HEK293 (cell line): Measurements from ENCODE around the gene PTPN4.

Source experiments
- BCL11B ChIP-seq: fragments of 450-650 bp; formaldehyde crosslinking; IDR thresholded peaks from 2 replicates; pipeline ENCODE4 v1.5.1; 2016; ENCODE audit warnings: low read depth, missing biosample characterization, missing genetic modification characterization
- EGR2 ChIP-seq: fragments of 450-650 bp; formaldehyde crosslinking; IDR thresholded peaks from 2 replicates; pipeline ENCODE4 v1.5.1; 2016; ENCODE audit warnings: low read depth, missing biosample characterization, missing genetic modification characterization
- IKZF3 ChIP-seq: fragments of 450-650 bp; IDR thresholded peaks from 2 replicates; pipeline ENCODE4 v1.5.0; 2018; ENCODE audit warnings: missing biosample characterization, mild to moderate bottlenecking, missing genetic modification characterization, moderate library complexity
- RBAK ChIP-seq: fragments of 450-650 bp; formaldehyde crosslinking; IDR thresholded peaks from 2 replicates; pipeline ENCODE4 v1.5.1; 2016; ENCODE audit warnings: missing biosample characterization, missing genetic modification characterization
- SALL2 ChIP-seq: fragments of 450-650 bp; formaldehyde crosslinking; IDR thresholded peaks from 2 replicates; pipeline ENCODE4 v1.5.0; 2017; ENCODE audit warnings: missing biosample characterization, mild to moderate bottlenecking, missing genetic modification characterization, borderline replicate concordance
- SP2 ChIP-seq: fragments of 450-650 bp; formaldehyde crosslinking; IDR thresholded peaks from 2 replicates; pipeline ENCODE4 v1.5.1; 2016; ENCODE audit warnings: missing biosample characterization, missing genetic modification characterization
- WT1 ChIP-seq: fragments of 450-650 bp; formaldehyde crosslinking; IDR thresholded peaks from 2 replicates; pipeline ENCODE4 v1.5.1; 2016; ENCODE audit warnings: missing biosample characterization, missing genetic modification characterization
- ZBTB17 ChIP-seq: fragments of 450-650 bp; formaldehyde crosslinking; IDR thresholded peaks from 2 replicates; pipeline ENCODE4 v1.5.1; 2016; ENCODE audit warnings: missing biosample characterization, missing genetic modification characterization
- ZEB2 ChIP-seq: fragments of 450-650 bp; formaldehyde crosslinking; IDR thresholded peaks from 2 replicates; pipeline ENCODE4 v1.5.1; 2016; ENCODE audit warnings: missing biosample characterization, missing genetic modification characterization
- ZFP3 ChIP-seq: fragments of 450-650 bp; formaldehyde crosslinking; IDR thresholded peaks from 2 replicates; pipeline ENCODE4 v1.5.1; 2016; ENCODE audit warnings: low read depth, missing biosample characterization, missing genetic modification characterization
- ZNF140 ChIP-seq: fragments of 450-650 bp; formaldehyde crosslinking; IDR thresholded peaks from 2 replicates; pipeline ENCODE4 v1.5.1; 2016; ENCODE audit warnings: missing biosample characterization, missing genetic modification characterization
- ZNF146 ChIP-seq: fragments of 450-650 bp; formaldehyde crosslinking; IDR thresholded peaks from 2 replicates; pipeline ENCODE4 v1.5.1; 2016; ENCODE audit warnings: missing biosample characterization, missing genetic modification characterization
- ZNF175 ChIP-seq: fragments of 450-650 bp; formaldehyde crosslinking; IDR thresholded peaks from 2 replicates; pipeline ENCODE4 v1.5.1; 2016; ENCODE audit warnings: missing biosample characterization, missing genetic modification characterization
- ZNF292 ChIP-seq: fragments of 450-650 bp; formaldehyde crosslinking; IDR thresholded peaks from 2 replicates; pipeline ENCODE4 v1.5.1; 2016; ENCODE audit warnings: low read depth, missing biosample characterization, missing genetic modification characterization, borderline replicate concordance
- ZNF48 ChIP-seq: fragments of 450-650 bp; formaldehyde crosslinking; IDR thresholded peaks from 2 replicates; pipeline ENCODE4 v1.5.1; 2016; ENCODE audit warnings: missing biosample characterization, missing genetic modification characterization
- ZNF529 ChIP-seq: fragments of 450-650 bp; formaldehyde crosslinking; IDR thresholded peaks from 2 replicates; pipeline ENCODE4 v1.5.1; 2017; ENCODE audit warnings: missing genetic modification characterization, missing biosample characterization; ENCODE audit not compliant: insufficient replicate concordance
- ZNF548 ChIP-seq: fragments of 450-650 bp; formaldehyde crosslinking; IDR thresholded peaks from 2 replicates; pipeline ENCODE4 v1.5.1; 2016; ENCODE audit warnings: missing biosample characterization, missing genetic modification characterization
- ZNF785 ChIP-seq: fragments of 450-650 bp; formaldehyde crosslinking; IDR thresholded peaks from 2 replicates; pipeline ENCODE4 v1.5.1; 2016; ENCODE audit warnings: missing biosample characterization, missing genetic modification characterization
- ZXDB ChIP-seq: fragments of 450-650 bp; formaldehyde crosslinking; IDR thresholded peaks from 2 replicates; pipeline ENCODE4 v1.5.1; 2016; ENCODE audit warnings: missing biosample characterization, missing genetic modification characterization
- TF ChIP-seq, protein P1 (sequence below): fragments of 450-650 bp; formaldehyde crosslinking; IDR thresholded peaks from 2 replicates; pipeline ENCODE4 v1.5.1; 2016; ENCODE audit warnings: missing biosample characterization, missing genetic modification characterization
- TF ChIP-seq, protein P2 (sequence below): fragments of 450-650 bp; formaldehyde crosslinking; IDR thresholded peaks from 2 replicates; pipeline ENCODE4 v1.5.1; 2016; ENCODE audit warnings: missing biosample characterization, missing genetic modification characterization, borderline replicate concordance
- TF ChIP-seq, protein P3 (sequence below): fragments of 450-650 bp; formaldehyde crosslinking; IDR thresholded peaks from 2 replicates; pipeline ENCODE4 v1.5.1; 2016; ENCODE audit warnings: missing biosample characterization, missing genetic modification characterization
- TF ChIP-seq, protein P4 (sequence below): fragments of 450-650 bp; formaldehyde crosslinking; IDR thresholded peaks from 2 replicates; pipeline ENCODE4 v1.5.1; 2016; ENCODE audit warnings: missing biosample characterization, missing genetic modification characterization
- TF ChIP-seq, protein P5 (sequence below): fragments of 450-650 bp; formaldehyde crosslinking; IDR thresholded peaks from 2 replicates; pipeline ENCODE4; 2016; ENCODE audit warnings: missing biosample characterization, missing genetic modification characterization
- TF ChIP-seq, protein P6 (sequence below): IDR thresholded peaks from 2 replicates; pipeline ENCODE4 v1.6.1; 2011; ENCODE audit warnings: mild to moderate bottlenecking, low read depth, low read length, borderline replicate concordance

The PTPN4 gene

DNA sequence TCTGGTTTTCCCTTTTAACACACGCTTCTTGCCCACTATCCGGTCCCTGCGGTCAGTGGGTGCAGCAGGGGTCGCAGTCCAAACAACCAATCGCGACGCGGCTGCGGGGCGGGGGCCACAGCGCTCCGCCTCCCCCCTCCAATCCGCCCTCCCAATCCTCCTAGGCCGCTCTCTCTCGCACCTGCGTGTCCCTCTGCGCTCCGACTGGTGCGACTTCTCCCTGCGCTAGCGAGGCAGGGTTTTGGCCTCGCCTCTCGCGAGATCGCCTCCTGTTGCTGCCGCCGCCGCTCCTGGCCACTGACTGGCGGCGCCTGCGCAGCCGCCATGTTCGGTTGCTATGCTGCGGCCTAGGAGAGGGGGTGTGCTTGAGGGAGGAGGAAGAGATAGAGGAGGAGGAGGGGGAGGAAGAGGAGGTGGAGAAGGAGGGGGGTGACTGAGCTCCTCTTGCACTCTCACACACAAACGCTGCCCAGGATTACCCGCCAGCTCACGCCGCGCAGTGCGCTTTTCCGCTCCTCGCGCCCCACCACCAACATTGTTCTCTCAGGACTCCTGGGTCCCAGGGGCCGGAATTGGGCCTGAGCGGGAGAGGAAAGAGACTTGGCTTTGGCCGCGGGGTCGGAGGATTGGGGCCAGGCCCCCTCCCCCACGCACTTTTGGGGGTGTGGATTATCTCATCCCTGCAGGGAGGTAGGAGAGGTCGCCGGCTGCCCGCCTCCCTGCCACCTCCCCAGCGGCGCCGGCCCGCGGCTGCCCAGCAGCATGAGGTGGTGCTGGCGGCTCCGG is at the start of gene PTPN4 (continued):
- TF ChIP-seq, protein P1, sequence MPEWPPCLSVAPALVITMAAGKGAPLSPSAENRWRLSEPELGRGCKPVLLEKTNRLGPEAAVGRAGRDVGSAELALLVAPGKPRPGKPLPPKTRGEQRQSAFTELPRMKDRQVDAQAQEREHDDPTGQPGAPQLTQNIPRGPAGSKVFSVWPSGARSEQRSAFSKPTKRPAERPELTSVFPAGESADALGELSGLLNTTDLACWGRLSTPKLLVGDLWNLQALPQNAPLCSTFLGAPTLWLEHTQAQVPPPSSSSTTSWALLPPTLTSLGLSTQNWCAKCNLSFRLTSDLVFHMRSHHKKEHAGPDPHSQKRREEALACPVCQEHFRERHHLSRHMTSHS (tag by site-specific recombination), result no peak
- no peak for TF ChIP-seq ZNF529
- no peak for TF ChIP-seq SALL2 (tag by site-specific recombination)
- TF ChIP-seq, protein P2, sequence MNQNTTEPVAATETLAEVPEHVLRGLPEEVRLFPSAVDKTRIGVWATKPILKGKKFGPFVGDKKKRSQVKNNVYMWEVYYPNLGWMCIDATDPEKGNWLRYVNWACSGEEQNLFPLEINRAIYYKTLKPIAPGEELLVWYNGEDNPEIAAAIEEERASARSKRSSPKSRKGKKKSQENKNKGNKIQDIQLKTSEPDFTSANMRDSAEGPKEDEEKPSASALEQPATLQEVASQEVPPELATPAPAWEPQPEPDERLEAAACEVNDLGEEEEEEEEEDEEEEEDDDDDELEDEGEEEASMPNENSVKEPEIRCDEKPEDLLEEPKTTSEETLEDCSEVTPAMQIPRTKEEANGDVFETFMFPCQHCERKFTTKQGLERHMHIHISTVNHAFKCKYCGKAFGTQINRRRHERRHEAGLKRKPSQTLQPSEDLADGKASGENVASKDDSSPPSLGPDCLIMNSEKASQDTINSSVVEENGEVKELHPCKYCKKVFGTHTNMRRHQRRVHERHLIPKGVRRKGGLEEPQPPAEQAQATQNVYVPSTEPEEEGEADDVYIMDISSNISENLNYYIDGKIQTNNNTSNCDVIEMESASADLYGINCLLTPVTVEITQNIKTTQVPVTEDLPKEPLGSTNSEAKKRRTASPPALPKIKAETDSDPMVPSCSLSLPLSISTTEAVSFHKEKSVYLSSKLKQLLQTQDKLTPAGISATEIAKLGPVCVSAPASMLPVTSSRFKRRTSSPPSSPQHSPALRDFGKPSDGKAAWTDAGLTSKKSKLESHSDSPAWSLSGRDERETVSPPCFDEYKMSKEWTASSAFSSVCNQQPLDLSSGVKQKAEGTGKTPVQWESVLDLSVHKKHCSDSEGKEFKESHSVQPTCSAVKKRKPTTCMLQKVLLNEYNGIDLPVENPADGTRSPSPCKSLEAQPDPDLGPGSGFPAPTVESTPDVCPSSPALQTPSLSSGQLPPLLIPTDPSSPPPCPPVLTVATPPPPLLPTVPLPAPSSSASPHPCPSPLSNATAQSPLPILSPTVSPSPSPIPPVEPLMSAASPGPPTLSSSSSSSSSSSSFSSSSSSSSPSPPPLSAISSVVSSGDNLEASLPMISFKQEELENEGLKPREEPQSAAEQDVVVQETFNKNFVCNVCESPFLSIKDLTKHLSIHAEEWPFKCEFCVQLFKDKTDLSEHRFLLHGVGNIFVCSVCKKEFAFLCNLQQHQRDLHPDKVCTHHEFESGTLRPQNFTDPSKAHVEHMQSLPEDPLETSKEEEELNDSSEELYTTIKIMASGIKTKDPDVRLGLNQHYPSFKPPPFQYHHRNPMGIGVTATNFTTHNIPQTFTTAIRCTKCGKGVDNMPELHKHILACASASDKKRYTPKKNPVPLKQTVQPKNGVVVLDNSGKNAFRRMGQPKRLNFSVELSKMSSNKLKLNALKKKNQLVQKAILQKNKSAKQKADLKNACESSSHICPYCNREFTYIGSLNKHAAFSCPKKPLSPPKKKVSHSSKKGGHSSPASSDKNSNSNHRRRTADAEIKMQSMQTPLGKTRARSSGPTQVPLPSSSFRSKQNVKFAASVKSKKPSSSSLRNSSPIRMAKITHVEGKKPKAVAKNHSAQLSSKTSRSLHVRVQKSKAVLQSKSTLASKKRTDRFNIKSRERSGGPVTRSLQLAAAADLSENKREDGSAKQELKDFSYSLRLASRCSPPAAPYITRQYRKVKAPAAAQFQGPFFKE (tag by site-specific recombination), result no peak
- TF ChIP-seq ZNF292, result no peak
- no peak for TF ChIP-seq ZNF48 (tag by site-specific recombination)
- peak; percentile 91 for TF ChIP-seq ZXDB (tag by site-specific recombination)
- TF ChIP-seq ZBTB17 (tag by site-specific recombination), result peak; percentile 98
- peak; percentile 93 for TF ChIP-seq SP2 (tag by site-specific recombination)
- TF ChIP-seq ZNF548, result no peak
- TF ChIP-seq, protein P3, sequence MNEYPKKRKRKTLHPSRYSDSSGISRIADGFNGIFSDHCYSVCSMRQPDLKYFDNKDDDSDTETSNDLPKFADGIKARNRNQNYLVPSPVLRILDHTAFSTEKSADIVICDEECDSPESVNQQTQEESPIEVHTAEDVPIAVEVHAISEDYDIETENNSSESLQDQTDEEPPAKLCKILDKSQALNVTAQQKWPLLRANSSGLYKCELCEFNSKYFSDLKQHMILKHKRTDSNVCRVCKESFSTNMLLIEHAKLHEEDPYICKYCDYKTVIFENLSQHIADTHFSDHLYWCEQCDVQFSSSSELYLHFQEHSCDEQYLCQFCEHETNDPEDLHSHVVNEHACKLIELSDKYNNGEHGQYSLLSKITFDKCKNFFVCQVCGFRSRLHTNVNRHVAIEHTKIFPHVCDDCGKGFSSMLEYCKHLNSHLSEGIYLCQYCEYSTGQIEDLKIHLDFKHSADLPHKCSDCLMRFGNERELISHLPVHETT, result peak; percentile 32; the same call in 1 of the 2 replicates
- TF ChIP-seq IKZF3 (tag by site-specific recombination), result peak; percentile 72; the same call in 1 of the 2 replicates
- no peak for TF ChIP-seq BCL11B
- TF ChIP-seq, protein P4, sequence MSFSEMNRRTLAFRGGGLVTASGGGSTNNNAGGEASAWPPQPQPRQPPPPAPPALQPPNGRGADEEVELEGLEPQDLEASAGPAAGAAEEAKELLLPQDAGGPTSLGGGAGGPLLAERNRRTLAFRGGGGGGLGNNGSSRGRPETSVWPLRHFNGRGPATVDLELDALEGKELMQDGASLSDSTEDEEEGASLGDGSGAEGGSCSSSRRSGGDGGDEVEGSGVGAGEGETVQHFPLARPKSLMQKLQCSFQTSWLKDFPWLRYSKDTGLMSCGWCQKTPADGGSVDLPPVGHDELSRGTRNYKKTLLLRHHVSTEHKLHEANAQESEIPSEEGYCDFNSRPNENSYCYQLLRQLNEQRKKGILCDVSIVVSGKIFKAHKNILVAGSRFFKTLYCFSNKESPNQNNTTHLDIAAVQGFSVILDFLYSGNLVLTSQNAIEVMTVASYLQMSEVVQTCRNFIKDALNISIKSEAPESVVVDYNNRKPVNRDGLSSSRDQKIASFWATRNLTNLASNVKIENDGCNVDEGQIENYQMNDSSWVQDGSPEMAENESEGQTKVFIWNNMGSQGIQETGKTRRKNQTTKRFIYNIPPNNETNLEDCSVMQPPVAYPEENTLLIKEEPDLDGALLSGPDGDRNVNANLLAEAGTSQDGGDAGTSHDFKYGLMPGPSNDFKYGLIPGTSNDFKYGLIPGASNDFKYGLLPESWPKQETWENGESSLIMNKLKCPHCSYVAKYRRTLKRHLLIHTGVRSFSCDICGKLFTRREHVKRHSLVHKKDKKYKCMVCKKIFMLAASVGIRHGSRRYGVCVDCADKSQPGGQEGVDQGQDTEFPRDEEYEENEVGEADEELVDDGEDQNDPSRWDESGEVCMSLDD (tag by site-specific recombination), result peak; percentile 93
- no peak for TF ChIP-seq ZNF175 (tag by site-specific recombination)
- TF ChIP-seq, protein P5, sequence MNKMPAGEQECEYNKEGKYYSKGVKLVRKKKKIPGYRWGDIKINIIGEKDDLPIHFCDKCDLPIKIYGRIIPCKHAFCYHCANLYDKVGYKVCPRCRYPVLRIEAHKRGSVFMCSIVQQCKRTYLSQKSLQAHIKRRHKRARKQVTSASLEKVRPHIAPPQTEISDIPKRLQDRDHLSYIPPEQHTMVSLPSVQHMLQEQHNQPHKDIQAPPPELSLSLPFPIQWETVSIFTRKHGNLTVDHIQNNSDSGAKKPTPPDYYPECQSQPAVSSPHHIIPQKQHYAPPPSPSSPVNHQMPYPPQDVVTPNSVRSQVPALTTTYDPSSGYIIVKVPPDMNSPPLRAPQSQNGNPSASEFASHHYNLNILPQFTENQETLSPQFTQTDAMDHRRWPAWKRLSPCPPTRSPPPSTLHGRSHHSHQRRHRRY (tag by site-specific recombination), result no peak
- no peak for TF ChIP-seq ZNF140 (tag by site-specific recombination)
- no peak for TF ChIP-seq RBAK (tag by site-specific recombination)
- no peak for TF ChIP-seq ZNF146 (tag by site-specific recombination)
- TF ChIP-seq WT1 (tag by site-specific recombination), result peak; percentile 80
- TF ChIP-seq ZEB2 (tag by site-specific recombination), result peak; percentile 93
- TF ChIP-seq, protein P6, sequence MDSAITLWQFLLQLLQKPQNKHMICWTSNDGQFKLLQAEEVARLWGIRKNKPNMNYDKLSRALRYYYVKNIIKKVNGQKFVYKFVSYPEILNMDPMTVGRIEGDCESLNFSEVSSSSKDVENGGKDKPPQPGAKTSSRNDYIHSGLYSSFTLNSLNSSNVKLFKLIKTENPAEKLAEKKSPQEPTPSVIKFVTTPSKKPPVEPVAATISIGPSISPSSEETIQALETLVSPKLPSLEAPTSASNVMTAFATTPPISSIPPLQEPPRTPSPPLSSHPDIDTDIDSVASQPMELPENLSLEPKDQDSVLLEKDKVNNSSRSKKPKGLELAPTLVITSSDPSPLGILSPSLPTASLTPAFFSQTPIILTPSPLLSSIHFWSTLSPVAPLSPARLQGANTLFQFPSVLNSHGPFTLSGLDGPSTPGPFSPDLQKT, result no peak
- TF ChIP-seq ZFP3 (tag by site-specific recombination), result no peak
- peak; percentile 98 for TF ChIP-seq EGR2 (tag by site-specific recombination)
- TF ChIP-seq ZNF785 (tag by site-specific recombination), result no peak
